Kidney epithelial cell (primary cell): Measurements from ENCODE around the gene ZBTB47. TPM values are rescaled to one million over a fixed set of nuclear protein-coding genes. Genes with fewer than 3 reads are reported as not detected.

Experiments
- DNase-seq: peaks from one replicate; pipeline ENCODE4 v3.0.0-alpha.2; 2010; ENCODE audit warnings: low read depth
- H3K27me3 ChIP-seq: 2 replicates; pipeline ENCODE4 v1.6.0; 2011; ENCODE audit warnings: low read length; ENCODE audit not compliant: control insufficient read depth, insufficient read depth
- H3K36me3 ChIP-seq: 2 replicates; pipeline ENCODE4 v1.5.1; 2011; ENCODE audit warnings: low read length; ENCODE audit not compliant: control insufficient read depth, insufficient read depth
- H3K4me3 ChIP-seq: 2 replicates; pipeline ENCODE4 v1.5.1; 2011; ENCODE audit warnings: low read depth, mild to moderate bottlenecking, control low read depth, low read length
- total RNA-seq: library from RNA; depleted of rRNA; stranded (reverse); fragments of >200 nt; gene quantifications from 2 replicates; pipeline ENCODE4 v1.2.3, GENCODE V29; 2015
- TF ChIP-seq, protein P1 (sequence below): IDR thresholded peaks from 2 replicates; pipeline ENCODE4 v1.5.1; 2011; ENCODE audit warnings: mild to moderate bottlenecking, moderate library complexity, low read length, control low read depth, inconsistent platforms; ENCODE audit not compliant: insufficient read depth, poor library complexity, severe bottlenecking

The ZBTB47 gene
- total RNA-seq, 1 donor from 2014 or later = 8.8 TPM

DNA sequence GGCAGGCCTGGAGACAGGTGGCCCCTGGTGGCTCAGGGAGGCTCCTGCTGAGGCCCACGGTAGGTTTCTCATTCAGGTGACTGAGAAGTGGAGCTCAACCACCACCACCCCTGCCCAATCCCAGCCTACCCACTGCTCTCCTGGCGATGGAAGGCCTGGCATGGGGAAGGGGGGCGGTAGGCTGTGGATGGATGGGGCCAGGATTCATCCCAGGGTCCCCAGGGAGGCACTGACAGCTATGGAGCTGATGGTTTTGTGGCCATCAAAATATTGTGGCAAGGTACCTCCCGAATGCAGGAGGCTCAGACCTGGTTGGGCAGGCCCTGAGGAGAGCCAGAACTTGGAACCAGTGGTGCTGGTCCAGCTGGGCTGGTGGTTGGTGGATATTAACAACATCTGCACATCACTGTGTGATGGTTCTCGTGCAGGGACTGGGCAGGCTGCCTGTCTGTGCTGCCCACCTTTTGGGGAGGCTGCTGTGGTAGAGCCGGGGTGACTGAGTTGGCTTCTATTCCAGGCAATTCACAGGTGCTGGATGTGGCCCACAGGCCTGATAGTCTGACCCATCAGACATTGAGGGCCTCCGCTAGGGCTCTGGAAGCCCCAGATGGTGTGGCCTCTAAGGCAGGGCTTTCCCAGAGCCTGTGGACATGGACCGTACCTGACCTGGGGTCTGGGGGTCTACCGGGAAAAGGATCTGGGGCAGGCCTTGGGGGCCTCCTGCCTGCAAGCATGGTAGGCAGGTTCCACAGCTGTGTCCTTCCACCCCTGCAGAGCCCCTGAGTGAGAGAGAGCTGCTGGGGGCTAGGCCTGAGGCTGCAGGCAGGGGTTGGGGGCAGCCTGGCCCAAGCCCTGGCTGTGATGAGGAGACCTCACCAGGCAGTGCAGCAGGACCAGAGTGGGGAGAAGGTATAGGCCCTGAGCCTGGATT is 3.4 kb downstream of the ZBTB47 start:
- H3K36me3 ChIP-seq = no peaks in the 10 kb centered on the region
- no peak overlapping the region for H3K4me3 ChIP-seq
- no peak for DNase-seq
- H3K27me3 ChIP-seq = no peaks in the 10 kb centered on the region
- TF ChIP-seq, protein P1, sequence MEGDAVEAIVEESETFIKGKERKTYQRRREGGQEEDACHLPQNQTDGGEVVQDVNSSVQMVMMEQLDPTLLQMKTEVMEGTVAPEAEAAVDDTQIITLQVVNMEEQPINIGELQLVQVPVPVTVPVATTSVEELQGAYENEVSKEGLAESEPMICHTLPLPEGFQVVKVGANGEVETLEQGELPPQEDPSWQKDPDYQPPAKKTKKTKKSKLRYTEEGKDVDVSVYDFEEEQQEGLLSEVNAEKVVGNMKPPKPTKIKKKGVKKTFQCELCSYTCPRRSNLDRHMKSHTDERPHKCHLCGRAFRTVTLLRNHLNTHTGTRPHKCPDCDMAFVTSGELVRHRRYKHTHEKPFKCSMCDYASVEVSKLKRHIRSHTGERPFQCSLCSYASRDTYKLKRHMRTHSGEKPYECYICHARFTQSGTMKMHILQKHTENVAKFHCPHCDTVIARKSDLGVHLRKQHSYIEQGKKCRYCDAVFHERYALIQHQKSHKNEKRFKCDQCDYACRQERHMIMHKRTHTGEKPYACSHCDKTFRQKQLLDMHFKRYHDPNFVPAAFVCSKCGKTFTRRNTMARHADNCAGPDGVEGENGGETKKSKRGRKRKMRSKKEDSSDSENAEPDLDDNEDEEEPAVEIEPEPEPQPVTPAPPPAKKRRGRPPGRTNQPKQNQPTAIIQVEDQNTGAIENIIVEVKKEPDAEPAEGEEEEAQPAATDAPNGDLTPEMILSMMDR = no peak

DNA sequence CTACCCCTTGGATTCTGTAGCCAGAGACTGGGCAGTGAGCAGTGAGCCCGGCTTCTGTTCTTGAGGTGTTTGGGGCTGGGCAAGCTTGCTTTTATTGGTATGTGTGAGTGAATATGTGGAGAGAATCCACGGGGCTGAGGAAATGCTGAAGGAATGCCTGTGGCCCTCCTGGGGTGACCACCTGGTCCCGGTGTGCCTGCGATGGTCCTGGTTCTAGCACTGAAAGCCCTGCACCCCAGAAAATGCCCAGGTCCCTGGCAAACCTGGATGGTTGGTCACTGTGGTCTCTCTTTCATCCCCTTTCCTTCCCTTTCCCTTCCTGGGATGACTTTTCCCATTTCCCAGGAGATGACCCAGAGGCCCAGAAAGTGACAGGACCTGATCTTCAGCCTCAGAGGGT is 4.2 kb downstream of the ZBTB47 start:
- Histone ChIP-seq H3K36me3 (no peaks in the 10 kb centered on the region), H3K27me3 (no peaks in the 10 kb centered on the region), H3K4me3 (no peak overlapping the region)
- TF ChIP-seq, protein P1 = no peak
- DNase-seq = no peak

DNA sequence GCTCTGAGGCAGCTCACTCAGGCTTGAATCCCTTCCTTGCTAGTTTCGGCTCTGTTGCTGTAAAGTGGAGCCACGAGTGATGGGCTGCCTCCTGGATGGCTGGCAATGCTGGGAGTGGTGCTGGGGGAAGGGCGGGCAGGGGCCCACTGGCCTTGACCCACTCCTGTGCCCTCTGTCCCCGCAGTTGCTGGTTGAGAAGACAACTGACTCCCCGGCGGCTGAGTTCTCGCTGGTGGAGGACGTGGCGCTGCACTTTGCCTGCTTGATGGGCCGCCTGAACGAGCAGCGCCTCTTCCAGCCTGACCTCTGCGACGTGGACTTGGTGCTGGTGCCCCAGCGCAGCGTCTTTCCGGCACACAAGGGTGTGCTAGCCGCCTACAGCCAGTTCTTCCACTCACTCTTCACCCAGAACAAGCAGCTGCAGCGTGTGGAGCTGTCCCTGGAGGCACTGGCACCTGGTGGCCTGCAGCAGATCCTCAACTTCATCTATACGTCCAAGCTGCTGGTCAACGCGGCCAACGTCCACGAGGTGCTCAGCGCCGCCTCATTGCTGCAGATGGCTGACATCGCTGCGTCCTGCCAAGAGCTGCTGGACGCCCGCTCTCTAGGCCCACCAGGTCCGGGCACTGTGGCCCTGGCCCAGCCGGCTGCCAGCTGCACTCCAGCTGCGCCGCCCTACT is 4.7 kb downstream of the ZBTB47 start:
- TF ChIP-seq, protein P1 = no peak
- H3K4me3 ChIP-seq = no peak overlapping the region
- H3K36me3 ChIP-seq = no peaks in the 10 kb centered on the region
- no peaks in the 10 kb centered on the region for H3K27me3 ChIP-seq
- no peak for DNase-seq

DNA sequence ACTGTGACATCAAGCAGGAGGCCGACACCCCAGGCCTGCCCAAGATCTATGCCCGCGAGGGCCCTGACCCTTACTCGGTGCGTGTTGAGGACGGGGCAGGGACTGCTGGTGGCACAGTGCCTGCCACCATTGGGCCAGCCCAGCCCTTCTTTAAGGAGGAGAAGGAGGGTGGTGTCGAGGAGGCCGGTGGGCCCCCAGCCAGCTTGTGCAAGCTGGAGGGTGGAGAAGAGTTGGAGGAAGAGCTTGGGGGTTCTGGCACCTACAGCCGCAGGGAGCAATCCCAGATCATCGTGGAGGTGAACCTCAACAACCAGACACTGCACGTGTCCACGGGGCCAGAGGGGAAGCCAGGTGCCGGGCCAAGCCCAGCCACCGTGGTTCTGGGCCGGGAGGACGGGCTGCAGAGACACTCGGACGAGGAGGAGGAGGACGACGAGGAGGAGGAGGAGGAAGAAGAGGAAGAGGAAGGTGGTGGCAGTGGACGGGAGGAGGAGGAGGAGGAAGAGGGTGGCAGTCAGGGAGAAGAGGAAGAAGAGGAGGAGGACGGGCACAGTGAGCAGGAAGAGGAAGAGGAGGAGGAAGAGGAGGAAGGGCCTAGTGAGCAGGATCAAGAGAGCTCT is 5.4 kb downstream of the ZBTB47 start:
- no peaks in the 10 kb centered on the region for H3K36me3 ChIP-seq
- no peaks in the 10 kb centered on the region for H3K27me3 ChIP-seq
- no peak for DNase-seq
- no peak overlapping the region for H3K4me3 ChIP-seq
- TF ChIP-seq, protein P1 = no peak

DNA sequence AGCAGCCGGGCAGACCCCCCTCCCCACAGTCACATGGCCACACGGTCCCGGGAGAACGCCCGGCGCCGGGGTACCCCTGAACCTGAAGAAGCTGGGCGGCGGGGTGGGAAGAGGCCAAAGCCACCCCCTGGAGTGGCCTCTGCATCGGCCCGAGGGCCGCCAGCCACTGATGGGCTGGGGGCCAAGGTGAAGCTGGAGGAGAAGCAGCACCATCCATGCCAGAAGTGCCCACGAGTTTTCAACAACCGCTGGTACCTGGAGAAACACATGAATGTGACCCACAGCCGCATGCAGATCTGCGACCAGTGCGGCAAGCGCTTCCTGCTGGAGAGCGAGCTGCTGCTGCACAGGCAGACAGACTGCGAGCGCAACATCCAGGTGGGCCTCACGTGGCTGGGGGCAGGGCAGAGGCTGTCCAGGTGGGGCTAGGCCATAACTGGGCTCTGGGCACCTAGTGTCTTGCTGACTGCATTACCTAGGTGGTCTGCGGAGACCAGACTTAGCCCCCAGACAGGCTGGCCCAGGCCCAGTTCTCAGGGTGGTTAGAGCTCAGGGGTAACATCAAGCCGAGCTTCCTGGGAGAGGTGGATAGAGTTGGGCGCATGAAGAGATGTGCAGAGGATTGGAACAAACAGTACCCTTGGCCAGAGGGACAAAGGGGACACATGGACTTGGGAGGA is 6.1 kb downstream of the ZBTB47 start:
- TF ChIP-seq, protein P1 = no peak
- DNase-seq = no peak
- H3K27me3 ChIP-seq = no peaks in the 10 kb centered on the region
- no peaks in the 10 kb centered on the region for H3K36me3 ChIP-seq
- H3K4me3 ChIP-seq = no peak overlapping the region
